Mesenchymal stem cell (in vitro differentiated cells and primary cell): ENCODE data around the gene HHLA2.

ENCODE experiments used
- DNase-seq: peaks from one replicate; pipeline ENCODE4 v3.0.0-alpha.2; 2013
- H2AFZ ChIP-seq: one replicate; pipeline ENCODE4 v1.6.1; 2013; ENCODE audit warnings: low read depth, mild to moderate bottlenecking, control low read depth, inconsistent platforms, low read length, moderate library complexity
- H2AK5ac ChIP-seq: 2 replicates; pipeline ENCODE4 v1.6.1; 2013; ENCODE audit warnings: low read length, moderate library complexity, mild to moderate bottlenecking, inconsistent platforms; ENCODE audit not compliant: severe bottlenecking
- H2BK120ac ChIP-seq: one replicate; pipeline ENCODE4 v1.6.1; 2013; ENCODE audit warnings: low read depth, mild to moderate bottlenecking, inconsistent platforms, low read length, moderate library complexity
- H2BK12ac ChIP-seq, 2 experiments: one replicate each; pipeline ENCODE4 v1.6.1; 2013; ENCODE audit warnings: inconsistent platforms in 2 of 2, low read length in 2 of 2, mild to moderate bottlenecking in 2 of 2, moderate library complexity in 2 of 2, control low read depth in 1 of 2
- H2BK15ac ChIP-seq: one replicate; pipeline ENCODE4 v1.6.1; 2013; ENCODE audit warnings: mild to moderate bottlenecking, low read depth, inconsistent platforms; ENCODE audit not compliant: poor library complexity, severe bottlenecking
- H2BK5ac ChIP-seq: 2 replicates; pipeline ENCODE4 v1.6.1; 2013; ENCODE audit warnings: low read depth, mild to moderate bottlenecking, low read length, control low read depth, inconsistent platforms; ENCODE audit not compliant: poor library complexity, severe bottlenecking
- H3K14ac ChIP-seq, 2 experiments: one replicate each; pipeline ENCODE4 v1.6.1; 2013; ENCODE audit warnings: inconsistent platforms in 2 of 2, low read length in 2 of 2, control low read depth in 1 of 2, mild to moderate bottlenecking in 1 of 2, moderate library complexity in 1 of 2
- H3K18ac ChIP-seq, 2 experiments: one replicate each; pipeline ENCODE4 v1.6.1; 2013; ENCODE audit warnings: inconsistent platforms in 2 of 2, low read length in 2 of 2, control low read depth in 1 of 2, low read depth in 1 of 2, mild to moderate bottlenecking in 1 of 2
- H3K23ac ChIP-seq, 2 experiments: one replicate each; pipeline ENCODE4 v1.6.1; 2013; ENCODE audit warnings: inconsistent platforms in 2 of 2, low read length in 2 of 2, mild to moderate bottlenecking in 2 of 2, moderate library complexity in 2 of 2, control low read depth in 1 of 2
- H3K27ac ChIP-seq: 2 replicates; pipeline ENCODE4 v1.5.1; 2013; ENCODE audit warnings: mild to moderate bottlenecking, moderate library complexity, low read length, control low read depth, inconsistent platforms; ENCODE audit not compliant: poor library complexity, severe bottlenecking
- H3K27me3 ChIP-seq, 2 experiments: 2 replicates each; pipeline versions ENCODE4 v1.6.1 to v1.7.0; 2013; ENCODE audit warnings: low read length in 2 of 2, mild to moderate bottlenecking in 2 of 2, moderate library complexity in 2 of 2, control low read depth in 1 of 2, inconsistent platforms in 1 of 2; ENCODE audit not compliant: control insufficient read depth in 1 of 2, insufficient read depth in 1 of 2
- H3K36me3 ChIP-seq, 2 experiments: 2 replicates each; pipeline versions ENCODE4 v1.6.1 to v1.7.0; 2013; ENCODE audit warnings: low read length in 2 of 2, control low read depth in 1 of 2, inconsistent platforms in 1 of 2, low read depth in 1 of 2, mild to moderate bottlenecking in 1 of 2; ENCODE audit not compliant: insufficient read depth in 2 of 2, control insufficient read depth in 1 of 2
- H3K4ac ChIP-seq, 2 experiments: one replicate each; pipeline ENCODE4 v1.6.1; 2013; ENCODE audit warnings: inconsistent platforms in 2 of 2, low read length in 2 of 2, mild to moderate bottlenecking in 2 of 2, moderate library complexity in 2 of 2, control low read depth in 1 of 2, low read depth in 1 of 2
- H3K4me1 ChIP-seq: 2 replicates; pipeline ENCODE4 v1.6.1; 2013; ENCODE audit warnings: low read depth, low read length, control low read depth; ENCODE audit not compliant: control insufficient read depth, insufficient read depth
- H3K4me2 ChIP-seq: 2 replicates; pipeline ENCODE4 v1.6.1; 2013; ENCODE audit warnings: low read length, mild to moderate bottlenecking, inconsistent platforms; ENCODE audit not compliant: poor library complexity, severe bottlenecking
- H3K4me3 ChIP-seq, 2 experiments: 2 replicates each; pipeline versions ENCODE4 v1.5.1 to v1.7.0; 2013; ENCODE audit warnings: low read length in 2 of 2, mild to moderate bottlenecking in 2 of 2, control low read depth in 1 of 2, low read depth in 1 of 2; ENCODE audit not compliant: insufficient read depth in 1 of 2
- H3K79me1 ChIP-seq: replicated peaks from 2 replicates; pipeline ENCODE4 v1.6.1; 2013; ENCODE audit warnings: mild to moderate bottlenecking, control low read depth, low read length, inconsistent platforms; ENCODE audit not compliant: poor library complexity, severe bottlenecking
- H3K9ac ChIP-seq: 2 replicates; pipeline ENCODE4 v1.7.0; 2013; ENCODE audit warnings: mild to moderate bottlenecking, low read length, moderate library complexity
- H3K9me3 ChIP-seq: 2 replicates; pipeline ENCODE4 v1.7.0; 2013; ENCODE audit warnings: mild to moderate bottlenecking, low read length; ENCODE audit not compliant: control insufficient read depth
- H4K8ac ChIP-seq: one replicate; pipeline ENCODE4 v1.6.1; 2013; ENCODE audit warnings: inconsistent platforms, mild to moderate bottlenecking, low read length, moderate library complexity
- H4K91ac ChIP-seq: one replicate; pipeline ENCODE4 v1.6.1; 2013; ENCODE audit warnings: mild to moderate bottlenecking, low read length, inconsistent platforms
- WGBS: methylation state at CpG from one replicate; pipeline ENCODE4 v1.1.7; 2013; ENCODE audit warnings: mixed read lengths; 5-methylcytosine and 5-hydroxymethylcytosine counted together

Gene HHLA2

GRCh38 chr3:108389372-108389771, 93.0 kb downstream of the HHLA2 start:
- H3K9me3 ChIP-seq, result no peaks in the 10 kb centered on the region
- no peak overlapping the region for H2BK15ac ChIP-seq
- no peaks in the 10 kb centered on the region for H3K36me3 ChIP-seq
- no peak overlapping the region for H2AFZ ChIP-seq
- 83% methylated on average over 1 of the region's 1 CpG for WGBS
- no peak overlapping the region for H3K4me2 ChIP-seq
- DNase-seq, result no peak
- H3K9ac ChIP-seq, result no peak overlapping the region
- H2BK5ac ChIP-seq, result no peak overlapping the region
- no peaks in the 10 kb centered on the region for H3K4me1 ChIP-seq
- no peak overlapping the region for H2BK12ac ChIP-seq
- no peak overlapping the region for H3K4ac ChIP-seq
- no peak overlapping the region for H3K4me3 ChIP-seq
- no peak overlapping the region for H2AK5ac ChIP-seq
- H3K27me3 ChIP-seq, result peaks cover 0 to 21% of the 10 kb centered on the region in 2 experiments
- H3K23ac ChIP-seq, result no peak overlapping the region
- no peak overlapping the region for H3K14ac ChIP-seq
- H2BK120ac ChIP-seq, result no peak overlapping the region
- H3K18ac ChIP-seq, result no peak overlapping the region
- H4K91ac ChIP-seq, result no peak overlapping the region
- no peaks in the 10 kb centered on the region for H3K79me1 ChIP-seq
- no peak overlapping the region for H3K27ac ChIP-seq
- no peak overlapping the region for H4K8ac ChIP-seq

- no peaks in the 10 kb centered on the region for H3K79me1 ChIP-seq
- H3K4me1 ChIP-seq, result no peaks in the 10 kb centered on the region
- no peak overlapping the region for H3K18ac ChIP-seq
- 80% methylated on average over 1 of the region's 3 CpGs for WGBS
- no peak overlapping the region for H3K4me3 ChIP-seq
- no peak overlapping the region for H2BK15ac ChIP-seq
- no peak overlapping the region for H2AK5ac ChIP-seq
- H3K14ac ChIP-seq, result no peak overlapping the region
- H2AFZ ChIP-seq, result no peak overlapping the region
- H3K4ac ChIP-seq, result no peak overlapping the region
- H2BK120ac ChIP-seq, result no peak overlapping the region
- H3K4me2 ChIP-seq, result no peak overlapping the region
- H4K91ac ChIP-seq, result no peak overlapping the region
- no peak overlapping the region for H4K8ac ChIP-seq
- DNase-seq, result no peak
- no peak overlapping the region for H3K23ac ChIP-seq
- H3K9ac ChIP-seq, result no peak overlapping the region
- H2BK5ac ChIP-seq, result no peak overlapping the region
- H2BK12ac ChIP-seq, result no peak overlapping the region
- no peak overlapping the region for H3K27ac ChIP-seq
- H3K27me3 ChIP-seq, result peaks cover 0 to 18% of the 10 kb centered on the region in 2 experiments
- no peaks in the 10 kb centered on the region for H3K9me3 ChIP-seq
- no peaks in the 10 kb centered on the region for H3K36me3 ChIP-seq
Measured at GRCh38 chr3:108391917-108392593, 95.7 kb downstream of the HHLA2 start.

GRCh38 chr3:108393128-108393900, 97.0 kb downstream of the HHLA2 start:
- Histone ChIP-seq H3K4ac (no peak overlapping the region), H3K36me3 (no peaks in the 10 kb centered on the region), H2BK12ac (no peak overlapping the region), H4K8ac (no peak overlapping the region), H2BK5ac (no peak overlapping the region), H2AFZ (no peak overlapping the region), H3K4me2 (no peak overlapping the region), H3K9me3 (no peaks in the 10 kb centered on the region), H3K9ac (no peak overlapping the region), H3K27me3 (peaks cover 0 to 10% of the 10 kb centered on the region in 2 experiments), H3K18ac (no peak overlapping the region), H3K27ac (no peak overlapping the region), H3K14ac (no peak overlapping the region), H4K91ac (no peak overlapping the region), H3K4me1 (no peaks in the 10 kb centered on the region), H3K4me3 (no peak overlapping the region), H2AK5ac (no peak overlapping the region), H3K79me1 (no peaks in the 10 kb centered on the region), H2BK120ac (no peak overlapping the region), H2BK15ac (no peak overlapping the region), H3K23ac (no peak overlapping the region)
- WGBS, result 100% methylated on average over 2 of the region's 3 CpGs
- DNase-seq, result no peak

GRCh38 chr3:108394016-108394415, 97.7 kb downstream of the HHLA2 start:
- WGBS, result 95% methylated on average over 2 of the region's 2 CpGs
- H2BK5ac ChIP-seq, result no peak overlapping the region
- no peak overlapping the region for H2BK15ac ChIP-seq
- H2AFZ ChIP-seq, result no peak overlapping the region
- no peak overlapping the region for H2BK120ac ChIP-seq
- no peak overlapping the region for H3K18ac ChIP-seq
- no peaks in the 10 kb centered on the region for H3K9me3 ChIP-seq
- DNase-seq, result no peak
- peaks cover 0 to 8% of the 10 kb centered on the region in 2 experiments for H3K27me3 ChIP-seq
- H2AK5ac ChIP-seq, result no peak overlapping the region
- H3K9ac ChIP-seq, result no peak overlapping the region
- H3K27ac ChIP-seq, result no peak overlapping the region
- H3K4ac ChIP-seq, result no peak overlapping the region
- H3K14ac ChIP-seq, result no peak overlapping the region
- no peak overlapping the region for H3K4me2 ChIP-seq
- no peak overlapping the region for H4K91ac ChIP-seq
- no peaks in the 10 kb centered on the region for H3K4me1 ChIP-seq
- no peaks in the 10 kb centered on the region for H3K79me1 ChIP-seq
- H4K8ac ChIP-seq, result no peak overlapping the region
- H3K23ac ChIP-seq, result no peak overlapping the region
- no peak overlapping the region for H3K4me3 ChIP-seq
- no peak overlapping the region for H2BK12ac ChIP-seq
- no peaks in the 10 kb centered on the region for H3K36me3 ChIP-seq
